NCI-H1694 treated with DMSO at 0.1 percent for 48 hours (cell line): ENCODE measurements around the gene TBX4.
"Not testable (repeated sequence)": the region's sequence is repeated elsewhere in the genome, so short reads cannot be mapped to it uniquely, and the experiment has no call there.

ENCODE experiments used
- DNase-seq: peaks from one replicate; lab custom pipeline; 2025; lab: John Stamatoyannopoulos, UW

TBX4 gene

GRCh38 chr17:61527441-61527840 lies 75.2 kb downstream of the TBX4 start:
- not testable (repeated sequence) for DNase-seq

- DNase-seq, result no peak
Measured at GRCh38 chr17:61528171-61528570, 75.9 kb downstream of the TBX4 start.

- no peak for DNase-seq
Measured at GRCh38 chr17:61531223-61531622, 79.0 kb downstream of the TBX4 start.

- DNase-seq, result no peak
Measured at GRCh38 chr17:61532826-61533225, 80.6 kb downstream of the TBX4 start.

GRCh38 chr17:61533797-61534196 lies 81.6 kb downstream of the TBX4 start:
- DNase-seq, result no peak

- DNase-seq, result no peak
Measured at GRCh38 chr17:61534414-61534813, 82.2 kb downstream of the TBX4 start.
